Astrocyte of the spinal cord (primary cell): ENCODE measurements around the gene CD83.

Experiments
- DNase-seq: peaks from one replicate; pipeline ENCODE4 v3.0.0; 2011; ENCODE audit warnings: low read depth, low spot score
- H3K4me3 ChIP-seq: 2 replicates; pipeline ENCODE4 v1.5.1; 2011; ENCODE audit warnings: low read depth, mild to moderate bottlenecking, low read length, moderate library complexity
- in situ Hi-C: cut with HindIII; loops from 2 replicates; pipeline ENCODE4 v1.10.0; 2017; ENCODE audit warnings: low sequenced_read_pairs
- TF ChIP-seq, protein P1 (sequence below): IDR thresholded peaks from 2 replicates; pipeline ENCODE4 v1.5.1; 2012; ENCODE audit warnings: low read depth, mild to moderate bottlenecking, low read length, inconsistent platforms

CD83 gene

DNA sequence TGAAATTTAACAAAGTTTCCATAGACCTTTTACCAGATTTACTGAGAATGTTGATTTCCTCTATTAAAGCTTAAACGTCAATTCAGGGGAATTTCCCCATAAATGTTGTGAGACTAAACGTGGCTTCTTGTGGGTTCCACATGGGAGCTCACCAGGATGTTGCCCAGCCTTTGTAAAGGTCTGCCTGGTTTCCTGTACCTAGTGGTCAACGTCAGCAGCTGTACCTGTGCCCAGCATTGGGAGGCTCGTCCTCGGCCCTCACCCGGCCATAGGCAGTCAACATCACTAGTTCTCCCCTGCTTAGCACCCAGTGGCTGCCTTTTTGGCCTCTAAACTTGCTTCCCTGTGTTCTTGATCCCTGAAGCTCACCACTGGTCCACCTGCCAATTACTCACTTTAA is 22.1 kb upstream of the CD83 start:
- DNase-seq: no peak
- no peak overlapping the region for H3K4me3 ChIP-seq
- TF ChIP-seq, protein P1, sequence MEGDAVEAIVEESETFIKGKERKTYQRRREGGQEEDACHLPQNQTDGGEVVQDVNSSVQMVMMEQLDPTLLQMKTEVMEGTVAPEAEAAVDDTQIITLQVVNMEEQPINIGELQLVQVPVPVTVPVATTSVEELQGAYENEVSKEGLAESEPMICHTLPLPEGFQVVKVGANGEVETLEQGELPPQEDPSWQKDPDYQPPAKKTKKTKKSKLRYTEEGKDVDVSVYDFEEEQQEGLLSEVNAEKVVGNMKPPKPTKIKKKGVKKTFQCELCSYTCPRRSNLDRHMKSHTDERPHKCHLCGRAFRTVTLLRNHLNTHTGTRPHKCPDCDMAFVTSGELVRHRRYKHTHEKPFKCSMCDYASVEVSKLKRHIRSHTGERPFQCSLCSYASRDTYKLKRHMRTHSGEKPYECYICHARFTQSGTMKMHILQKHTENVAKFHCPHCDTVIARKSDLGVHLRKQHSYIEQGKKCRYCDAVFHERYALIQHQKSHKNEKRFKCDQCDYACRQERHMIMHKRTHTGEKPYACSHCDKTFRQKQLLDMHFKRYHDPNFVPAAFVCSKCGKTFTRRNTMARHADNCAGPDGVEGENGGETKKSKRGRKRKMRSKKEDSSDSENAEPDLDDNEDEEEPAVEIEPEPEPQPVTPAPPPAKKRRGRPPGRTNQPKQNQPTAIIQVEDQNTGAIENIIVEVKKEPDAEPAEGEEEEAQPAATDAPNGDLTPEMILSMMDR: no peak
- in situ Hi-C loops: no loop called here

DNA sequence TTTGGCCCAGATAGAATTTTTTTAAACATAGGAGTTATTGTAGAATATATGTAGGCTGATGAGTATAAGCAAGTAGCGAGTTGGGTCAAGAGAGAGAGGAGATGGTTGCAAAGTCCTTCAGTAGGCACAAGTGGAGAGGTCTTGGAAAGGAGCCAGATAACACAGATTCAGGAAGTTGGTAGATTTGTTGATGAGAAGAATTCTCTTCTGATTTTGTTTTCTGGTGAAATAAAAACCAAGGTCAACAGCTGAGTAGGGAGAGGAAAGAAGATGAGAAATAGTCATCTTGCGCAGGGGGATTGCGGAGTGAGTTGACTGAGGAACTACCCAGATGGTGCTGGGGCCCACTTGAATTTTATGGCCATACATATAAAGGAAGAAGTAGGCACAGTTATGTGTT is 17.4 kb upstream of the CD83 start:
- no peak for DNase-seq
- no peak overlapping the region for H3K4me3 ChIP-seq
- TF ChIP-seq, protein P1: no peak
- in situ Hi-C loops: no loop called here

DNA sequence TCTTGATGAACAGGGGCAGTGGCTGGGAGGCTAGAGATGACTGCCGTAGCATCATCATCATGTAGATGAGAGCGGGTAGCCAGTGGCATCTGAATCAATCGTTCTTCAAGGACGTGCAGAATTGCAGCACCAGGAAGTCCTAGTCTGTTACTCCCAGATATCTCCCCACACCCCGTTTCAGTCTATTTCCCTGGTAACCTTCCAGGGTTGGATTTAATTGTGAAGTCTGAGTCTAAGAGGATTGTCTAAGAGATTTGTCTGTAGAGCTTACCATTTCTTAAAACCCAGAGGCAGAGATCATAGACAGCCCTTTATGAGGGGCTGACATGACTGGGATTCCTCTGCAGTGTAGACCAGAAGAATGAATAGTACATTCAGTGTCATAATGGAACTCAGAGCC is 16.6 kb upstream of the CD83 start:
- DNase-seq: no peak
- in situ Hi-C loops: no loop called here
- TF ChIP-seq, protein P1: no peak
- no peak overlapping the region for H3K4me3 ChIP-seq

DNA sequence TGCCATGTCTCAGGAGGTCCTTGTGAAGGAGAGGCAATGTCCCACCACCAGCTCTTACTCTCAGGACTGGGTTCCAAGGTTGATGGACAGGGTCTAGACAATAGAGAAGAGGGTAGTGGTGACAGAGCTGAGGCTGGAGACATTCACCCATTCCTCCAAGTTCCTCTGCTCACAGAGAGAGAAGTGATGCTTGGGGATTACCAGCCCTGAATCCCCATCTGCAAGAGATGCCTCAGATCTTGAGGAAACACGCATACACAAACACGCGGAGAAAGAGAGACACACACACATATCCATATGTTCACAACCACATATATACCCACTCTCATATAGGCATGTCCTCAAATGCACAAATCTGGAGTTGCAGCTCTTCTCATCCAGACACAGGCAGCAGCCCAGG is 15.2 kb upstream of the CD83 start:
- no peak for DNase-seq
- in situ Hi-C loops: no loop called here
- TF ChIP-seq, protein P1: no peak
- H3K4me3 ChIP-seq: no peak overlapping the region

DNA sequence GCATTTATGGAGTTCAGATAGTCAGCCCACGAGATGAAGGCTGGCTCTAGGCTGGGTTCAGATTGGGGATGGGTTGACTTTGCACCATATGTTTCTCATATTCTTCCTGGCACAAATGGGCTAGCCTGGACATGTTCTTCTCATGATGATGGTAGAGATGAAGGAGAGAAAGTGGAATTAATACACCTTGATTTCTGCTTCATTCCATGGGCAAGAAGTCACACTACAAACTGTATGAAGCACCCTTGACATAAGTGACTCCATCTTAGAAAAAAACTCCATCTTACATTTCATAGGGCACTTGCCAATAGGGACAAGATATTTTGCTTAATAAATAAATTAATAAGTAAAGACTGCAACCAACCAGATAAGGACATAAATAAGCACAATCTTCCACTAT is 12.0 kb upstream of the CD83 start:
- H3K4me3 ChIP-seq: no peak overlapping the region
- DNase-seq: no peak
- in situ Hi-C loops: no loop called here
- TF ChIP-seq, protein P1: no peak

DNA sequence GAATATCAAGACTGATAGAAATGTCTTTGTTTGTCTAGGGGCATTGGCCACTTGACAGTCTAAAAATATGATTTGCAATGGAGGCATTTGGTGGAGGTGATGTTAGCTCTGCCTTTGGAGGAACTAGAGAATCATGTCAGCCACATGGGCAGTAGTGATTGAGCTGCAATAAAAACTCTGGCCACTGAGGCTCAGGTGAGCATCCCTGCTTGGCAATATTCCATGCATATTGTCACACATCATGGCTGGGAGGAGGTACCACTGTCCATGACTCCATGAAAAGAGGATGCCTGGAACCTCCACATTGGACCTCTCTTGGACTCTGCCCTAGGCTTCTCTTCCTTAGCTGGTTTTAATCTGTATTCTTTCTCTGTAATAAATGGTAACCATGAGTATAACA is 10.6 kb upstream of the CD83 start:
- in situ Hi-C loops: no loop called here
- no peak overlapping the region for H3K4me3 ChIP-seq
- DNase-seq: no peak
- TF ChIP-seq, protein P1: no peak
